Endothelial cell (in vitro differentiated cells): ENCODE results near the gene SLC26A9. TPM values are rescaled to one million over a fixed set of nuclear protein-coding genes. Genes with fewer than 3 reads are reported as not detected.

ENCODE experiments used
- DNase-seq: peaks from one replicate; pipeline ENCODE4 v3.0.0; 2021; ENCODE audit warnings: low spot score
- H3K27ac Mint-ChIP-seq: one replicate; pipeline ENCODE4 v1.8.0; 2021; ENCODE audit warnings: mixed read lengths, inconsistent platforms; ENCODE audit not compliant: unreplicated experiment
- H3K27me3 Mint-ChIP-seq: one replicate; pipeline ENCODE4 v1.8.0; 2021; ENCODE audit warnings: mild to moderate bottlenecking, moderate library complexity, mixed read lengths, inconsistent platforms; ENCODE audit not compliant: unreplicated experiment
- H3K36me3 Mint-ChIP-seq: one replicate; pipeline ENCODE4 v1.8.0; 2021; ENCODE audit warnings: mild to moderate bottlenecking, low read depth, mixed read lengths, inconsistent platforms; ENCODE audit not compliant: unreplicated experiment
- H3K4me1 Mint-ChIP-seq: one replicate; pipeline ENCODE4 v1.8.0; 2021; ENCODE audit warnings: mild to moderate bottlenecking, mixed read lengths, inconsistent platforms; ENCODE audit not compliant: unreplicated experiment
- H3K4me3 Mint-ChIP-seq: one replicate; pipeline ENCODE4 v1.8.0; 2021; ENCODE audit warnings: mild to moderate bottlenecking, mixed read lengths, inconsistent platforms; ENCODE audit not compliant: unreplicated experiment
- H3K9me3 Mint-ChIP-seq: one replicate; pipeline ENCODE4 v1.8.0; 2021; ENCODE audit warnings: mixed read lengths, inconsistent platforms; ENCODE audit not compliant: unreplicated experiment
- CTCF ChIP-seq: fragments of 200-600 bp; sonication (generic); IDR thresholded peaks from one replicate; pipeline ENCODE4 v1.5.0; 2021; ENCODE audit warnings: antibody characterized with exemption; ENCODE audit not compliant: unreplicated experiment
- total RNA-seq: library from RNA; stranded (reverse); fragmentation: NEBNext Ultra II Directional; extraction: Animal tissue kit (Norgen Biotek cat#: 25700); gene quantifications from one replicate; pipeline ENCODE4 v1.2.1, GENCODE V29; 2021; ENCODE audit not compliant: unreplicated experiment

SLC26A9 gene
- total RNA-seq, 1 donor from 2014 or later, result not detected

GRCh38 chr1:205936311-205936710 lies 6.9 kb downstream of the SLC26A9 start:
- Mint-ChIP-seq H3K36me3 (no peaks in the 10 kb centered on the region), H3K27ac (no peak overlapping the region), H3K27me3 (peaks cover 9% of the 10 kb centered on the region), H3K4me1 (peaks cover 36% of the 10 kb centered on the region), H3K9me3 (no peaks in the 10 kb centered on the region), H3K4me3 (no peak overlapping the region)
- TF ChIP-seq CTCF, result no peak
- DNase-seq, result no peak

- no peak for DNase-seq
- no peak for TF ChIP-seq CTCF
- Mint-ChIP-seq H3K27ac (no peak overlapping the region), H3K36me3 (no peaks in the 10 kb centered on the region), H3K4me3 (no peak overlapping the region), H3K27me3 (peaks cover 8% of the 10 kb centered on the region), H3K4me1 (peaks cover 35% of the 10 kb centered on the region), H3K9me3 (no peaks in the 10 kb centered on the region)
These were observed 7.4 kb downstream of the SLC26A9 start for GRCh38 chr1:205935869-205936268.

- Mint-ChIP-seq H3K4me3 (no peak overlapping the region), H3K27me3 (peaks cover 8% of the 10 kb centered on the region), H3K9me3 (no peaks in the 10 kb centered on the region), H3K27ac (no peak overlapping the region), H3K36me3 (no peaks in the 10 kb centered on the region), H3K4me1 (peaks cover 30% of the 10 kb centered on the region)
- no peak for DNase-seq
- no peak for TF ChIP-seq CTCF
These were observed 8.5 kb downstream of the SLC26A9 start for GRCh38 chr1:205934788-205935187.

- Mint-ChIP-seq H3K9me3 (no peaks in the 10 kb centered on the region), H3K4me1 (peaks cover 28% of the 10 kb centered on the region), H3K4me3 (no peak overlapping the region), H3K36me3 (no peaks in the 10 kb centered on the region), H3K27ac (no peak overlapping the region), H3K27me3 (peaks cover 8% of the 10 kb centered on the region)
- DNase-seq, result no peak
- TF ChIP-seq CTCF, result no peak
These were observed 9.3 kb downstream of the SLC26A9 start for GRCh38 chr1:205933671-205934618.

- H3K36me3 Mint-ChIP-seq, result no peaks in the 10 kb centered on the region
- no peak overlapping the region for H3K27ac Mint-ChIP-seq
These were observed 10.5 kb downstream of the SLC26A9 start for GRCh38 chr1:205932776-205933175.

More at GRCh38 chr1:205932776-205933175, 10.5 kb downstream of the SLC26A9 start:
- Mint-ChIP-seq H3K27me3 (peaks cover 12% of the 10 kb centered on the region), H3K9me3 (no peaks in the 10 kb centered on the region), H3K4me1 (peaks cover 22% of the 10 kb centered on the region), H3K4me3 (no peak overlapping the region)
- no peak for DNase-seq
- no peak for TF ChIP-seq CTCF
